Cardiac muscle cell (in vitro differentiated cells and primary cell): ENCODE data around the gene FSTL4. TPM values are rescaled to one million over a fixed set of nuclear protein-coding genes. Genes with fewer than 3 reads are reported as not detected.

Experiments used
- DNase-seq, 2 donors: peaks; one replicate each; pipeline versions ENCODE4 v3.0.0 to v3.0.0-alpha.2; 2010 to 2017; ENCODE audit warnings: low read depth in 1 of 2, low spot score in 1 of 2
- H3K27ac ChIP-seq: fragments of 200-600 bp; sonication (generic); 2 replicates; pipeline ENCODE4 v1.5.1; 2016
- H3K27me3 ChIP-seq: fragments of 200-600 bp; sonication (generic); 2 replicates; pipeline ENCODE4 v1.6.0; 2016; ENCODE audit warnings: control low read depth
- H3K36me3 ChIP-seq: fragments of 200-600 bp; sonication (generic); 2 replicates; pipeline ENCODE4 v1.5.1; 2016; ENCODE audit warnings: control low read depth
- H3K4me1 ChIP-seq: fragments of 200-600 bp; sonication (generic); 2 replicates; pipeline ENCODE4 v1.8.1; 2017; ENCODE audit warnings: low read depth, mild to moderate bottlenecking, mixed run types
- H3K4me3 ChIP-seq: fragments of 200-600 bp; sonication (generic); 2 replicates; pipeline ENCODE4 v1.5.1; 2016; ENCODE audit warnings: mild to moderate bottlenecking
- H3K9me3 ChIP-seq: fragments of 200-600 bp; sonication (generic); 2 replicates; pipeline ENCODE4 v1.5.1; 2017; ENCODE audit warnings: low read depth, mild to moderate bottlenecking, control low read depth
- polyA plus RNA-seq: library from polyadenylated mRNA; unstranded; fragments of >200 nt; fragmentation: Nextera tagmentation; extraction: Ambion mirVana; gene quantifications from 2 replicates; pipeline ENCODE4 v1.2.1, GENCODE V29; 2016
- total RNA-seq: library from RNA; depleted of rRNA; stranded (reverse); fragments of >200 nt; gene quantifications from 2 replicates; pipeline ENCODE4 v1.2.3, GENCODE V29; 2016
- TF ChIP-seq, protein P1 (sequence below): IDR thresholded peaks from 2 replicates; pipeline ENCODE4 v1.5.1; 2012; ENCODE audit warnings: low read depth, mild to moderate bottlenecking, low read length

FSTL4 gene
- total and polyA plus RNA-seq, 2 experiments from 2014 or later, result 0.06 TPM; not detected in 1

DNA sequence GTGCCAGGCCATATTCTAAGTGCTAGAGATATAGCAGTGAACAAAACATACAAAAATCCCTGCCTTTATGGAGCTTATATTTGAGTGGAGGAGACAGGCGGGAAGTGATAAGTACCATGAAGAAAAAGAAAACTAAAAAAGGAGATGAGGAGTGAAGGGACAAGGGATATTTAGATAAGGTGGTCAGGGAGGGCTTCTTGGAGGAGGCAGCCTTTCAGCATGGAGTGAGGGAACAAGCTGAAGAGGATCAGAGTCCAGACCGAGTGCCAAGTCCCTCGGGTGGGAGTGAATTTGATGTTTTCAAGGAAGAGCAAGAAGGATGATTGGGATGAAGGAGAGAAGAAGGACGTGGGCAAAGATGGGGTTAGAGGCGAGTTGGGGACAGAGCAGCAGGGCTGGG, 190.5 kb downstream of the FSTL4 start:
- Histone ChIP-seq H3K4me3 (no peak overlapping the region), H3K27ac (no peak overlapping the region), H3K27me3 (no peaks in the 10 kb centered on the region), H3K4me1 (no peaks in the 10 kb centered on the region), H3K36me3 (no peaks in the 10 kb centered on the region), H3K9me3 (no peaks in the 10 kb centered on the region)
- TF ChIP-seq, protein P1, sequence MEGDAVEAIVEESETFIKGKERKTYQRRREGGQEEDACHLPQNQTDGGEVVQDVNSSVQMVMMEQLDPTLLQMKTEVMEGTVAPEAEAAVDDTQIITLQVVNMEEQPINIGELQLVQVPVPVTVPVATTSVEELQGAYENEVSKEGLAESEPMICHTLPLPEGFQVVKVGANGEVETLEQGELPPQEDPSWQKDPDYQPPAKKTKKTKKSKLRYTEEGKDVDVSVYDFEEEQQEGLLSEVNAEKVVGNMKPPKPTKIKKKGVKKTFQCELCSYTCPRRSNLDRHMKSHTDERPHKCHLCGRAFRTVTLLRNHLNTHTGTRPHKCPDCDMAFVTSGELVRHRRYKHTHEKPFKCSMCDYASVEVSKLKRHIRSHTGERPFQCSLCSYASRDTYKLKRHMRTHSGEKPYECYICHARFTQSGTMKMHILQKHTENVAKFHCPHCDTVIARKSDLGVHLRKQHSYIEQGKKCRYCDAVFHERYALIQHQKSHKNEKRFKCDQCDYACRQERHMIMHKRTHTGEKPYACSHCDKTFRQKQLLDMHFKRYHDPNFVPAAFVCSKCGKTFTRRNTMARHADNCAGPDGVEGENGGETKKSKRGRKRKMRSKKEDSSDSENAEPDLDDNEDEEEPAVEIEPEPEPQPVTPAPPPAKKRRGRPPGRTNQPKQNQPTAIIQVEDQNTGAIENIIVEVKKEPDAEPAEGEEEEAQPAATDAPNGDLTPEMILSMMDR, result no peak
- DNase-seq, result no peak

DNA sequence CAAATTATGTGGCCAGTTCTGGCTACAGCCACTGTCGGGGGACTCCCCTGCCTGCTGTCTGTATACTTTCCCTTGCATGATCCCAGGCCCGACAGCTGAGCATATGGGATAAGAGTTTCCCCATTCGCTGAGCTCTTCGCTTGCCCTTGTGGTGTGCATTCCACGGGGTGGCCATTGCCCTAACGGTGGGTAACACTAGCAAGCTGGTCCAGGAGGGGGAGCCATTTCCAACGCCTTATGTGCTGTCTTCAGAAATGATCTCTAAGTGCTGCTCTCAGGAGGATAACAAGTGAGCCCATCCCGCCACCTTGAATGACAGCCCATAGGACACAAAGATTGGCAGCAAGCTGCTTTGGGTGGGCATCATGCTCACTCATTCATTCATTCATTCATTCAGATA, 190.9 kb downstream of the FSTL4 start:
- H3K36me3 ChIP-seq, result no peaks in the 10 kb centered on the region
- H3K27me3 ChIP-seq, result peaks cover under 1% of the 10 kb centered on the region
- H3K27ac ChIP-seq, result no peak overlapping the region
- DNase-seq, result peak; percentile 25 to 59
- H3K4me1 ChIP-seq, result no peaks in the 10 kb centered on the region
- H3K4me3 ChIP-seq, result no peak overlapping the region
- H3K9me3 ChIP-seq, result no peaks in the 10 kb centered on the region
- TF ChIP-seq, protein P1, result peak; percentile 43

DNA sequence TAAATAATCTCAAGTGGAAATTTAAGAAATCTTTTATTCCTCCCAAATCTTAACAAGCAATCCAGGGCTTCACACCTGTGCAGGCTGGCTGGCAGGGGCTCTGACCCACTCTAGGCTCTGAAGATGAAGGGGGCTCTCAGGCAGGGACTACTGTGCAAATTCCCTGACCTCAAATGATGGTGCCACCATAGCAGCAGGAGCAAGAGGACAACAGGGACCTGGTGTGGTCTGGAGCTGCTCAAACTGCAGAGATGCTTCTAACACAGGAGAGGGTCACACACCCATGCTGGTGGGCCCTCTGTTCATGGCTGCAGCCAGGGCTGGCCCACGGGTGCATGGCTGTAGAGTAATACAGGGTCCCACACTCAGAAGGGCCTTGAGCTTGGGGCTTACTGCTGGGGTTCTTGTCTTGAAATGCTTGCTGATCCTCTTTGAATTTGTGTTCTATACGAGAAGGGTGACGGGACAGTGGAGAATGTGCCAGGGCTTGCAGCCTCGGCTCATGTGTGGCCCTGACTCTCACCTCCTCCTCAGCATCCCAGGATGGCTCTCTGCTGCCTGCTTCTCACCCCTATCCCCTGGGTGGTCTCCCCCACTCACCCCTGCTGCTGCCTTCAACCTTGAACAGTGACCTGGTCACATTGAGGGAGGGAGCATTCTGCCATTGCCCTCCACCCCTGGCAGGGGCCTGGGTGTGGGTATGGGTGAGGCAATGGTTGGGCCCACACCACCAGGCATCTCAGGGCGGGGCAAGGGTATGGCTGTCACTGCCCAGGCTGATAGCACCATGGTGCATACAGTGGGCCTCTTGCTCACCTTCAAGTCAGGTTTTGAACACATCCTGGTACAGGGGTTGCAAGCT, 191.7 kb downstream of the FSTL4 start:
- no peak for DNase-seq
- TF ChIP-seq, protein P1, result no peak

DNA sequence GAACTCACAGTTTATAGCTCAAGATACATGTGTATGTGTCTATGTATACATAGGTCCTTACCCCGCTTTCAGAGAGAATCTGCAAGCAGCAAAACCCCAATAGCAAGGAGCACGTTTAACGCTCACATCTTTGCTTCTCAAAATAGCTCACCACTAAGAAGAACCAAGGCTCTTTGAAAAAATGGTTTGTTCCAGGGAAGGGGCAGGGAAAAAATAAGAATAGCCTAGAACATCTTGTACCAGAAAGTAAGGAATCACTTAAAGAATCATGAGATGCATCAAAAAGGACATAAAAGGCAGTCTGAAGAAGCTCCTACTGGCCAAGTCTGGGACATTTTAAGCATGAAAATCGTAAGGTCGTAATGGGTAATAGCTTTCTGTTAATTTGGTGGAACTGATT, 196.4 kb downstream of the FSTL4 start:
- Histone ChIP-seq H3K4me3 (no peak overlapping the region), H3K9me3 (no peaks in the 10 kb centered on the region), H3K27me3 (peaks cover 12% of the 10 kb centered on the region), H3K4me1 (no peaks in the 10 kb centered on the region), H3K27ac (no peak overlapping the region), H3K36me3 (no peaks in the 10 kb centered on the region)
- DNase-seq, result no peak
- TF ChIP-seq, protein P1, result no peak

More for the DNA sequence above, 191.7 kb downstream of the FSTL4 start:
- Histone ChIP-seq H3K9me3 (no peaks in the 10 kb centered on the region), H3K27ac (no peak overlapping the region), H3K36me3 (no peaks in the 10 kb centered on the region), H3K27me3 (peaks cover 7% of the 10 kb centered on the region), H3K4me1 (no peaks in the 10 kb centered on the region), H3K4me3 (no peak overlapping the region)

DNA sequence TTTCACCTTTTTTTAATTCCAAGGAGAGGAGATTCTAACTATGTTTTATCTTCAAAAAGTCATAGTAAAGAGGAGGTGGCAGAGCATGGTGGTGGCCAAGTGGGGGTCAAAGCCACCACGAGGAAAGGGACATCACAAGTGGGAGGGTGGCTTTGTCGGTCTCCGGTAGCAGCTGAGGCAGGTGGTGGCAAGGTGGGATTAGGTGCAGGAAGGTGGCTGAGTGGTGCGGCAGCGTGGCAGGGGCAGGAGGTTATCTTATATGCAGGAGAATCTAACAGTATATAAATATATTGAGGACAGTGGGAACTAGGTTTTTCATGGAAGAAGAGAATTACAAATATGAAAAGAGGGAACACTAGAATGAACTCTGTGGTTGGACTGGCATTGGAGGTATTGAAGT, 196.8 kb downstream of the FSTL4 start:
- DNase-seq, result no peak
- Histone ChIP-seq H3K27ac (no peak overlapping the region), H3K9me3 (no peaks in the 10 kb centered on the region), H3K4me3 (no peak overlapping the region), H3K36me3 (no peaks in the 10 kb centered on the region), H3K27me3 (peaks cover 12% of the 10 kb centered on the region), H3K4me1 (no peaks in the 10 kb centered on the region)
- TF ChIP-seq, protein P1, result no peak
